SU-DHL-6 (cell line): ENCODE results near the gene PRRX1.

Experiments used
- H2AFZ ChIP-seq: fragments of 200-600 bp; sonication (generic); 2 replicates; pipeline ENCODE4 v1.6.1; 2014; ENCODE audit warnings: low read depth, mild to moderate bottlenecking, moderate library complexity, mixed read lengths, antibody characterized with exemption, low read length; ENCODE audit not compliant: severe bottlenecking
- H3F3A ChIP-seq: fragments of 200-600 bp; shearing (Covaris generic); 2 replicates; pipeline ENCODE4 v1.6.0; 2016; ENCODE audit warnings: antibody characterized with exemption, mild to moderate bottlenecking; ENCODE audit not compliant: insufficient read depth
- H3K27ac ChIP-seq: fragments of 200-600 bp; sonication (generic); 2 replicates; pipeline ENCODE4 v1.5.1; 2016; ENCODE audit warnings: low read depth, mild to moderate bottlenecking, low read length, moderate library complexity, mixed read lengths
- H3K27me3 ChIP-seq: fragments of 200-600 bp; sonication (generic), shearing (Covaris generic); 2 replicates; pipeline ENCODE4 v1.6.0; 2014; ENCODE audit warnings: mild to moderate bottlenecking, low read length
- H3K36me3 ChIP-seq: fragments of 200-600 bp; sonication (generic); 2 replicates; pipeline ENCODE4 v1.6.1; 2014; ENCODE audit warnings: mild to moderate bottlenecking, low read length, mixed read lengths
- H3K4me2 ChIP-seq: fragments of 300-600, 200-600 bp; shearing (Covaris generic), sonication (generic); 2 replicates; pipeline ENCODE4 v1.6.0; 2014; ENCODE audit warnings: low read length, low read depth, mild to moderate bottlenecking; ENCODE audit not compliant: poor library complexity, severe bottlenecking
- H3K4me3 ChIP-seq: fragments of 200-600 bp; sonication (generic); 2 replicates; pipeline ENCODE4 v1.5.1; 2014; ENCODE audit warnings: antibody characterized with exemption, low read length, mild to moderate bottlenecking, mixed read lengths; ENCODE audit not compliant: insufficient read depth, poor library complexity, severe bottlenecking
- H3K79me2 ChIP-seq: fragments of 200-600 bp; sonication (generic); 2 replicates; pipeline ENCODE4 v1.6.1; 2014; ENCODE audit warnings: mild to moderate bottlenecking, low read length, moderate library complexity; ENCODE audit not compliant: insufficient read depth
- H3K9ac ChIP-seq: fragments of 200-600 bp; sonication (generic); 2 replicates; pipeline ENCODE4 v1.7.0; 2014; ENCODE audit warnings: mild to moderate bottlenecking, low read length
- H3K9me2 ChIP-seq: fragments of 200-600 bp; sonication (generic); replicated peaks from 2 replicates; pipeline ENCODE4 v1.6.1; 2014; ENCODE audit warnings: low read length; ENCODE audit not compliant: insufficient read depth
- H3K9me3 ChIP-seq: fragments of 200-600 bp; sonication (generic); 2 replicates; pipeline ENCODE4 v1.6.1; 2014; ENCODE audit warnings: low read length, mixed read lengths; ENCODE audit not compliant: insufficient read depth
- H4K20me1 ChIP-seq: fragments of 200-600 bp; sonication (generic); 2 replicates; pipeline ENCODE4 v1.6.1; 2014; ENCODE audit warnings: low read depth, mild to moderate bottlenecking, antibody characterized with exemption, low read length, moderate library complexity, mixed read lengths
- CTCF ChIP-seq: fragments of 200-600 bp; sonication (generic); IDR thresholded peaks from one replicate; pipeline ENCODE4 v1.5.1; 2017; ENCODE audit warnings: antibody characterized with exemption, mild to moderate bottlenecking, low read length, moderate library complexity; ENCODE audit not compliant: insufficient read depth, poor library complexity, severe bottlenecking
- EZH2phosphoT487 ChIP-seq: fragments of 200-600 bp; sonication (generic), shearing (Covaris generic); conservative IDR thresholded peaks from 2 replicates; pipeline ENCODE4 v1.6.1; 2018; ENCODE audit warnings: mild to moderate bottlenecking, antibody characterized with exemption, low read length, moderate library complexity, mixed read lengths

PRRX1 gene

GRCh38 chr1:170668209-170669106 lies 4.5 kb downstream of the PRRX1 start:
- Histone ChIP-seq H3K9ac (no peak overlapping the region), H3K27me3 (no peaks in the 10 kb centered on the region)

GRCh38 chr1:170669107-170669445 lies 5.1 kb downstream of the PRRX1 start:
- Histone ChIP-seq H3K27ac (no peak overlapping the region), H3K36me3 (no peaks in the 10 kb centered on the region), H3F3A (no peaks in the 10 kb centered on the region), H2AFZ (no peak overlapping the region), H3K79me2 (no peaks in the 10 kb centered on the region), H3K9me3 (no peaks in the 10 kb centered on the region), H3K27me3 (no peaks in the 10 kb centered on the region), H4K20me1 (no peaks in the 10 kb centered on the region), H3K4me2 (no peak overlapping the region), H3K9ac (no peak overlapping the region), H3K4me3 (no peak overlapping the region), H3K9me2 (no peaks in the 10 kb centered on the region)
- no peak for TF ChIP-seq EZH2phosphoT487
- no peak for TF ChIP-seq CTCF

More at GRCh38 chr1:170668209-170669106, 4.5 kb downstream of the PRRX1 start:
- no peaks in the 10 kb centered on the region for H3K79me2 ChIP-seq
- TF ChIP-seq CTCF (no peak), EZH2phosphoT487 (no peak)
- H3K27ac ChIP-seq = no peak overlapping the region
- H3K9me3 ChIP-seq = no peaks in the 10 kb centered on the region
- H3K36me3 ChIP-seq = no peaks in the 10 kb centered on the region
- no peaks in the 10 kb centered on the region for H3K9me2 ChIP-seq
- no peak overlapping the region for H2AFZ ChIP-seq
- no peak overlapping the region for H3K4me3 ChIP-seq
- no peaks in the 10 kb centered on the region for H3F3A ChIP-seq
- H3K4me2 ChIP-seq = no peak overlapping the region
- H4K20me1 ChIP-seq = no peaks in the 10 kb centered on the region

- no peak overlapping the region for H2AFZ ChIP-seq
- H3K9me2 ChIP-seq = no peaks in the 10 kb centered on the region
- TF ChIP-seq CTCF = no peak
- no peak for TF ChIP-seq EZH2phosphoT487
- H4K20me1 ChIP-seq = no peaks in the 10 kb centered on the region
- H3K36me3 ChIP-seq = no peaks in the 10 kb centered on the region
- H3K9me3 ChIP-seq = no peaks in the 10 kb centered on the region
- no peak overlapping the region for H3K9ac ChIP-seq
- no peak overlapping the region for H3K27ac ChIP-seq
- no peaks in the 10 kb centered on the region for H3K79me2 ChIP-seq
- H3F3A ChIP-seq = no peaks in the 10 kb centered on the region
- no peaks in the 10 kb centered on the region for H3K27me3 ChIP-seq
- H3K4me2 ChIP-seq = no peak overlapping the region
- no peak overlapping the region for H3K4me3 ChIP-seq
Observed at GRCh38 chr1:170669586-170670530, 5.9 kb downstream of the PRRX1 start.
